ENCODE data around the gene LONP1.

LONP1 gene

DNA sequence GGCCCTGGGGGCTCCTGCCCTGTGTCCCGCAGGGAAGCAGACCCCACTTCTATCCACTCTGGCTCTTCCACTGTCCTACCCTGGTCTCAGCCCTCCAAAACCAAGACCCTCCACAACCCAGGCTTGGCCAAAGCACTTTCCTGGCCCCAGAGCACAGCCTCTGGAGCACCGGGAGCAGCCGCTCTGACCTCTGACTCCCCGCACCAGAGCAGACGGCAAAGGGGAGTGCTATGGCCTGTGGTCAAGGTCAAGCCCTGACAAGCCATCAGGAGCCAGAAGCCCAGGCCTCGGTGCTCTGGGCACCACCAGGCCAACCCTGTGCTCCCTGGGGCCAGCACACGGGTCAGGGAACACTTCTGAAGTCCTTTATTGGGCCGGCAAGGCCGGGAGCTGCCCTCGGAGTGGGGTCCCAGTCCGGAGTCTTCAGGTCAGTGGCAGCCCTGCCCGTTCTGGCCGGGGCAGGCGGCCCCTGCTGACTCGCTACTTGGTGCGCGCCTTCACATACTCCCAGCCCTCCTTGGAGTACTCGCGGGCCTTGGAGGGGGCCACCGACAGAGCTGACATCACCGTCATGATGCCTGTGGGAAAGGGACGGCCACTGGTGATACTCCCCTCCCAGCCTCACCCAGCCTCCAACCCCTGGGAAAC lies 41.8 kb downstream of the LONP1 start:
- DNase-seq (ENCODE audit: low read depth): no peak

DNA sequence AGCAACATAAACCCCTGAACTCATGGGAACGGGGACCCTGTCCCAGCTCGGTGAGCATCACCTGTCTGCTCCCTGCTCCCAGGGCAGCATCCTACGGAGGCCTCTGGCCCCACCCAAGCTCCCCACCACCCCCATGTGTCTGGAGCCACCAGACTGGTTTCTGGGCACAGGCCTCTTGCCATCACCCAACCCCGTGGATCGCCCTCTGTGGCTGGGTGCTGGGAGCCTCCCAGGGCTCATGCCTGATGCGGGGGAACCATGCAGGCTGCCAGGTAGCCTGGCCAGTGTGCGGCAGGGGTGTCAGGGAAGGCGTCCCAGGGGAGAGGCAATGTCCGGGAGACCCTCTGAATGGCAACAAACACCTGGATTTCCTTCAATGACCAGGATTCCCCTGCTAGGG lies 42.4 kb downstream of the LONP1 start:
- no peak for DNase-seq (ENCODE audit: low read depth)

DNA sequence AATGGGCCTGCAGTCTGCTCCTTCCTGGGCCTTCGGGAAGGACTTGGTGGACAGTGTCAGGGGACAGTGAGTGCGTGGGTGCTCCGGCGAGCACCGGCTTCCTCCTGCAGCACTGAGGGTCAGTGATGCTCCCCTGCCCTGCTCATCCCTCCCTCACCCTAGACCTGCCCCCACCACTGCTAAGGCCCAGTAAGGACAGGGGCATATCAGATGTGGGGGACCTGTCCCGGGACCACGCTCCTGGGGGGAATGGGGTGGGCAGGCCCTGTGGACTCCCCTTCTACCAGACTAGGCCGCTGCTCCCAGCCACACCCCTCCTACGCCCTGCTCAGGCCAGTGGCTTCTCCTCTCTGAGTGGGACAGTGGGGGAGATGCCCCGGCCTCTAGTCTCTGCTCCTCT lies 42.8 kb downstream of the LONP1 start:
- no peak for DNase-seq (ENCODE audit: low read depth)

DNA sequence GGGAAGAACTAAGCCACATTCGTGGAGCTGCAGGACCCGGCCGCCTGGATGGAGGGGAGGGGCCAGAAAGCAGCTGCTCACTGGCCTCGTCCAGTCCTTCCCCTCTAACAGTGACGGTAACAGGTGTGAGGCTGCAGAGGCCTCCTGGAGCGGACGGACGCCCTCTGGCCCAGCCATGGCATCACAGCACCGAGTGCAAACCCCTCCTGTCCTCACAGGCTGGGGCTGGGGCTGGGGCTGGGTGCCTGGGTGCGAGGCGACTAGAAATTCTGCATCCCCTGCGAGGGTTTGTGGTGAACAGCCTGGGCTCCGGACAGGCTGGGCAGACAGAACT lies 43.2 kb downstream of the LONP1 start:
- no peak for DNase-seq (ENCODE audit: low read depth)

DNA sequence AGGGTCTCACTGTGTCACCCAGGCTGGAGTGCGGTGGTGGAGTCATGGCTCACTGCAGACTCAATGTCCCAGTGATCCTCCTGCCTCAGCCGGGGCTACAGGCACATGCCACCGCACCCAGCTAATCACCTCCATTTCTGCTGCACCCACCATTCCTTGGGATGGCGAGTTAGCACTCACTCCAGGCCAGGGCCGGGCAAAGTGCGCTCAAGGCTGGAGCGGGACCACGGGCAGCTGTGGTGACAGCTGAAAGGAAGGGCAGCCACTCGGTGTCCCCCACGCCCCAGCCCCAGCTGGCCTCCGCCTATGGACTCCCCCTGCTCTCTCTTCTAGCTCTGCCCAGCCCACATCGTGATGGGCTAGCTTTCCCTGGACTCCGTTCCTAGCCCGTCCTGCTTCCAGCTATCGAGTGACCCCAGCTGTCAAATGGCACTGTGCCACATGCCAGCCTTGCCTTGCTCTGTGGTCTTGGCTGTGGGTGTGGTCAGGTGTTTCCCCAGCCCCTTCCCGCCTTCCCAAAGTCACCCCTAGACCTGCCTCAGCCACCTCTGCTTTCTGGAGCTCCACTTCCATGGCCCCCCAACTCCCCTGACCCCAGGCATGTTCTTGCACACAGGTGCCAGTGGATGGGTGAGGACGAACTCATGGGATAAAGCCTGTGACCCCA lies 43.7 kb downstream of the LONP1 start:
- DNase-seq (ENCODE audit: low read depth): no peak

DNA sequence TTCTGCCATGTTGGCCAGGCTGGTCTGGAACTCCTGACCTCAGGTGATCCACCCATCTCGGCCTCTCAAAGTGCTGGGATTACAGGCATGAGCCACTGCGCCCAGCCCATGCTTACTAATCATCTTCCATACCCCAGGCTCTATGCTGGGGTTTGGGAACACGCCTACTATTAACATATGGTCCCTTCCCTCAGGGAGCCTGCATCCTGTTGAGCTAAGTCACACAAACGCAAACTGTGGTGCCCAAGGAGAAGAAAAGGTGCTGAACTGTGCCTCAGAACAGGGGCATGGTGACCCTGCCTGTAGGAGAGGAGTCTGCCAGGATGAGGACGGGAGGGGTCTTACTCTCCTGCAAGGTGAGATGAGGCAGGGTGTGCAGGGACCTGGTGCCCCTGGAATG lies 45.2 kb downstream of the LONP1 start:
- DNase-seq (ENCODE audit: low read depth): no peak

DNA sequence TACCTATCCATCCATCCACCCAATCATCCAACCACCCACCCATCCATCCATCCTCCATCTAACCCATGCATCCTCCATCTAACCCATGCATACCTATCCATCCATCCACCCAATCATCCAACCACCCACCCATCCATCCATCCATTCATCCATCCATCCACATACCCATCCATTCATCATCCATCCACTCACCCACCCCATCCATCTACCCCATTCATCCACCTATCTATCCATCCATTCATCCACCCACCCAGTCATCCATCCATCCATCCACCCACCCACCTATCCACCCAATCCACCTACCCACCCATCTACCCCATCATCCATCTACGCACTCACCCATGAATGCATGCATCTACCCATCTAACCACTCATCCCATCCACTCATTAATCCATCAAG lies 46.2 kb downstream of the LONP1 start:
- DNase-seq (ENCODE audit: low read depth): no peak

DNA sequence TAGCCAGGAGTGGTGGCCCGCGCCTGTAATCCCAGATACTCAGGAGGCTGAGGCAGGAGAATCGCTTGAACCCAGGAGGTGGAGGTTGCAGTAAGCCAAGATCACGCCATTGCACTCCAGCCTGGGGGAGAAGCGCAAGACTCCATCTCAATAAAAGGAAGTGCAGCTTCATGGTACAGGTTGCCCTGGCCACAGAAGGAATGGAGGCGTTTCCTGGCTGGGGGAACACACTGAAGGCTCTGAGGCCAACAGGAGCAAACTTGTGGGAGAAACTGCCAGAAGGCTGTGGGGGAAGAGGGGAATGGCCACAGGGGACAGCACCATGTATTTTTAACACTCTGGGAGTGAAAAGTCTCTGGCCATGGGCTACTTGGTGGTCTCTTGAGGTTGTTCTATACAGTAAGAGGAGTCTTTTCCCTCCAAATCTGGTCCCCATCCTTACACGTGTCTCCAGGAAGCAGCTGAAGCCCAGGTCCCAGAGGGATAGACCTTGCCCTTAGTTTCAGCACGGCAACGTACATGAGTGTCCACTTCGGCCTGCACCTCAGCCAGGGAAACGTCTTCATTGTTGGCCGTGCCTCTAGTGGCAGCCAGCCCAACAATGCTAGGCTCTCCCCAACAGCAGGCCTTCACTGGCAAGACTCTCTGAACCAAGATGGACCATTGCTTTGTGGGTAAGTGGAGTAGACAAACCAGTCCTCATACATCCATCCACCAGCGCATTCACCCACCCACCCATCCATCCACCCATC lies 47.1 kb downstream of the LONP1 start:
- DNase-seq (ENCODE audit: low read depth): no peak

DNA sequence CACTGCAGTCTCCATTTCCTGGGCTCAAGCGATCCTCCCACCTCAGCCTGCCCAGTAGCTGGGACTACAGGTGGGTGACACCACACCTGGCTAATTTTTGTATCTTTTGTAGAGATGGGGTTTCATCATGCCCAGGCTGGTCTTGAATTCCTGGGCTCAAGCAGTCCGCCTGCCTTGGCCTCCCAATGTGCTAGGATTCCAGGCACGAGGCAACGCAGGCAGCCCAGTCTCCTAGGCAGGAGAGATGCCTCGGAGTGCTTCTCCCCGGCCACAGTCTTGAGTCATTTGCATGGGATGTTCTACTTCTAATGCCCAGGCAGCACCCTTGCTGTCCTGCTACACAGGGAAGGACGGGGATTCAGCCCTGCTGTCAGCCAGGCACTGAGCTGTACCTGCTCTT lies 48.3 kb downstream of the LONP1 start:
- DNase-seq (ENCODE audit: low read depth): no peak

DNA sequence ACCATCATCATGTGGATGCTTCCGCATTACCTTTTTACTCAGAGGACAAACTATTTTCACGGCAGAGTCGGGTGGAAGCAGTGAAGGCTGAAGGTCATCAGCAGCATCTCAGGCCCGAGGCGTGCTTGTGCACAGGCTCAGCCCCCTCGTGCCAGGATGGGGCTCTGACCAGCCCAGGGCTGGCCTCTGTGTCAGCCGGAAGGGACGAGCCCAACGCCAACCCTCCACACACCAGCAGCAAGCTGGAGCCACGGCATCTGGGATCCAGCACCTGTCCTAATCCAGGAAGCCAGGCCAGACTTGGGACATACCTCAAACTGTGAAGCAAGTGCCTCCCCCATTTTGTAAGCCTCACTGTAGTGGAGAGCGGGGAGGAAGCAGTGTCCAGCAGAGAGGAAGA lies 50.7 kb downstream of the LONP1 start:
- no peak for DNase-seq (ENCODE audit: low read depth)

DNA sequence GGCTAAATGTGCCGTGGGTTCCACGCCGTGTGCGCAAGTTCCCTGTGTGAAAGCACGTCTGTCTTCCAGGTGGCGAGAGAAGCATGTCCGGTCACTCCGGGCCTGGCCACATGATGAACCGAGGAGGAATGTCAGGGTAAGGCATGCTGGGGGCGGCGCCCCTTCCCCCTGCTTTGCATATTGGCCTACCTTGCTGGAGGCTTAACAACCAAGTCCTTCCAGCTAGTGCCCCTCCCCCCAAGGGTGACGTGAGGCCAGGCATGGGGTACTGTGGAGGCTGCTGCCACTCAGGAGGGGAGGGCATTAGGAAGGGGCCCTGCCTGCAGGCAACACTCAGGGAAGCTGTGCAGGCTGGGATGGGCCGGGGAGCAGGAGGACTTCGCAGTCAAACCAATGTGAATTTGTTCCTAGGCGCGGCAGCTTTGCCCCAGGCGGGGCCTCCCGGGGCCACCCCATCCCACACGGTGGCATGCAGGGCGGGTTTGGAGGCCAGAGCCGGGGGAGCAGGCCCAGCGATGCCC lies 52.1 kb downstream of the LONP1 start:
- no peak for DNase-seq (ENCODE audit: low read depth)

DNA sequence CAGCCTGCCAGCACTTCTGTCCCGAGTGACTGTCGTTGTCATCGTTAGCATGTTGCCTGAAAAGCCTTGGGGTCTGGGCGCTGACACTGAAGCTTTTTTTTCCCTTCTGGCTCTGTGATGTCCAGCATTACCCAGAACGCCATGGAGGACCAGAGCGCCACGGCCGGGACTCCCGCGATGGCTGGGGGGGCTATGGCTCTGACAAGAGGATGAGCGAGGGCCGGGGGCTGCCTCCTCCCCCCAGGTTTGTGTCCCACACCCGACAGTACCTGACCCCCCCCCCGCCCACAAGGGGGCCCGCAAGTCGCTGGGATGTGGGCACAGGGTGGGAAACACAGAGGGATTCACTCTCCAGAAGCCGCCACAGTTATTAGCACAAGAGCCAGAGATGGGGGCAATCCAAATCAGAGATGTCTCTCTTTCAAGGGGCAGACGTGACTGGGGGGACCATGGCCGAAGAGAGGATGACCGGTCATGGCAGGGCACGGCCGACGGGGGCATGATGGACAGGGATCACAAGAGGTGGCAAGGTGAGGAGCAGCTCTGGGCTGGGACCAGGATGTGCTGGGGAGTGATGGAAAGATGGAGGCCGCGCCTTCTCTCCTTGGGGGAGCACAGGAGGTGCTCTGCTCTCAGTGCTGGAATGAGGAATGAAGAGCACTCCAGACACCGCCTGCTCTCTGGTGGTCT lies 52.9 kb downstream of the LONP1 start:
- no peak for DNase-seq (ENCODE audit: low read depth)

DNA sequence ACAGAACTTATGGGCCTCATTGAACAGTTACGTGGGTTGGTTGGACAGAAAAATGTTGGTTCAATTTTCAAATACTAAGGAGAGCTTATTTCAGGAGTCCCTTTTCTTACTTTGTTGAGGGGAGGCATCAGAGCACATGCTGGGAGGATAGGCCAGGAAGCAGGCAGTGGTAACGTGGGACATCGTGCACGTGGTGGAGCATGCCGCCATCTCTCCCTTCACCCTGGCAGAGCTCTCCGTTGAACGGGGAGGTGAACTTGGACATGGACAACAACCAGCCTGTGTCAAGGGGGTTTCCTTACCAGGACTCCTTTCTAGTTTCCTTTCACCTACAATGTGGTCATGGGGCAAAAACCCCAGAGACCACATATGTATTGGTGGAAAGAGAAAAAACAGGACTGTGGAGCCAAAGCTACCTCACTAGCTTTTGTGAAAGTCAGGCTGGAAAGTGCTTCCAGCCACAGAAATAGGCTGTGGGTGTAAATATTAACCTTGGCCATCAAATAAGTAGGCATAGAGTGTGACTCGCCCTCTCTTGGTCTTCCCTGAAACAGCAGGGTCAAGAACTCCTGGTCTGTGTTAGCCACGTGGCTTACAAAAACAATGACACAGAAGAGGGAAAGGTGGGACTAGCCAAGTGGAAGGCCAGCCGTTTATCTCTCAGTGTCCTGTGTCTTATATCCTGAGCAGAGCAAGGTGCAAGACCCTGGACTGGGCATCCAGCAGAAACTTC lies 54.0 kb downstream of the LONP1 start:
- no peak for DNase-seq (ENCODE audit: low read depth)

DNA sequence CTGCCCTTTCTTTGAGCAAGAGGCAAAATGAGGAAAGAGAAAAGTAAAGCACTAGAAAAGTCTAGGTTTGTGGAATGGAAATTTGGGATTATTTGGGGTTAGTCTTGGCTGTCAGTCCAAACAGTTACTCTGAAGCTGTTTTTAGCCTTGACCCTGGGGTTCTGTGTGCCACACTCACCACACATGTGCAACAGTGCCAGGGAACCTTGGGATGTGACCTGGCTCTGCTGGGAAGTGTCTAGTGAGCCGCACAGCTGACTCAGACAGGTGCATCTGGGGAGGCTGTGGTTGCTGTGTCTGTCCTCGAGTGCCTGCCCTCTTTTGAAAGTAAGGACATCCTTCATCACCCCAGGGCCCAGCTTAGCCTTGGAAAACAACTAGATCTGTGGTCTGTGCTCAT lies 55.4 kb downstream of the LONP1 start:
- DNase-seq (ENCODE audit: low read depth): no peak

DNA sequence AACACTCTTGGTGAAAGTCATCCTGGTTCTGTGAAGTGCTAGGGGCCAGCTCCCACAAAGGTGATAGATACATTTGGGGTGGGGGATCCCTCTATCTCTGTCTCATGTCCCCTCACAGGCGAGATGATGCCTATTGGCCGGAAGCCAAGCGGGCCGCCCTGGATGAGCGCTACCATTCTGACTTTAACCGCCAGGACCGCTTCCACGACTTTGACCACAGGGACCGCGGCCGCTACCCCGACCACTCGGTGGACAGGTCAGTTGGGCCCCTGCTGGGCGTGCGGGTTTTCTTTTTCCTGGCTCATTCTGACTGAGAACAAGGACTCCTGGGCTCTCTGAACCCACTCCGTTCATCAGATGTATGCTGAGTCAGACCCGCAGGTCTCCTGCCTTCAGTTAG lies 56.0 kb downstream of the LONP1 start:
- DNase-seq (ENCODE audit: low read depth): no peak

DNA sequence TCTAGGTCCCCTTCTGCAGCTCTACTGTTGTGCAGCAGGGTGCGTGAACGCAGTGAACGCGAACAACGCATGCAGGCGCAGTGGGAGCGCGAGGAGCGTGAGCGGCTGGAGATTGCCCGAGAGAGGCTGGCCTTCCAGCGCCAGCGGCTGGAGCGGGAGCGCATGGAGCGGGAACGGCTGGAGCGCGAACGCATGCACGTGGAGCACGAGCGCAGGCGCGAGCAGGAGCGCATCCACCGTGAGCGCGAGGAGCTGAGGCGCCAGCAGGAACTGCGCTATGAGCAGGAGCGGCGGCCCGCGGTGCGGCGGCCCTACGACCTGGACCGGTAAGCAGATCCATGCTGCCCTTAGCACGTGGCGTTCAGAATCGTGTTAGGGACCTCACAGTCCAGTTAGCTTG lies 58.5 kb downstream of the LONP1 start:
- DNase-seq (ENCODE audit: low read depth): no peak

DNA sequence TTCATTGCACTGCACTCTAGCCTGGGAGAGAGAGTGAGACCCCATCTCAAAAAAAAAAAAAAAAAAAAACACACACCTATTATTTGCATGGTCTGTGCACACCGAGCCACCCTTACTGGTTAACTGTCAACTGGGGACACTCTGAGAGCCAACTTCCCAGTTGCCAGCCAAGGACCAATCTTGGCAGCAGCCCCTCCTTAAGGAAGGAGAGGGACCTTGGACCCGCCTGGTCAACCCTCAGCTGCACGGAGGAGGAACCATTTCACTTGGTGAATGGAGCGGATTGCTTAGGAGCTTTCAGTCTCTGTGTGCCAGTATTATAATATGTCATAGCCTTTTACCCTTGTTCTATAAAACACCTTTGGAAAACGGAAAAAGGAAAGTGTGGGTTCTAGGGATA lies 64.5 kb downstream of the LONP1 start:
- DNase-seq (ENCODE audit: low read depth): no peak

DNA sequence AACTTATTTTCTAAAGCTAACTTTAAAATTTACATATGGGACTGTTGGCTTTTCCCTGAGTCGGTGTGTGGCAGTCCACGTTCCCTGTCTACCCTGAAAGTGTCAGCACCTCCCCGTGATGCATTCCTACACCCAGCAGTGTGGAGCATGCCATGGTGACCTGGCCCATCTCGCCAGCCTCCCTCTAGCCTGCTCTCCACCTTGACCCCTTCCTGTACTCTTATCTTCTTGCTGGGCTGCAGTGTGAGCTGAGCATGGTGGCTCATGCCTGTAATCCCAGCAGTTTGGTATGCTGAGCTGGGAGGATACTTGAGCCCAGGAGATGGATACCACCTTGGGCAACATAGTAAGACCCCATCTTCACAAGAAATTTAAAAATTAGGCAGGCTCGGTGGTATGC lies 65.0 kb downstream of the LONP1 start:
- DNase-seq (ENCODE audit: low read depth): no peak

DNA sequence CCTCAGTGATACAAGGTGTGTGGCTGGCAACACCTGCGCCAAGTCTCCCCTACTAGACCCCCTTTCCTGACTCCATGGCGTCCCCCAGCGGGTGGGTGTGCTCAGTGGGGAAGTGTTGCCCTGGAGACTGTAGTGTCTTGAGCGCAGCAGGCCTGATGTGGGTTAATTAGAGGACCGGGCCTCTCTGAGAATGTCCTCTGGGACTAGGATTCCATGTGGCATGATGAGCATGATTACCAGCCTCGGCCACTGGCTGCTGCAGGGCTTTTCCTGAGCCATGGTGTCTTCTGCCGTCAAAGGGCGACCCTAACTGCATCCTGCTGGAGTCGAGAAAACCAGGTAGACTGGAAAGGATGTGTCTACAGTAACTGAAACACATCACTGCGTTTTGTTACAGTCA lies 67.7 kb downstream of the LONP1 start:
- no peak for DNase-seq (ENCODE audit: low read depth)

DNA sequence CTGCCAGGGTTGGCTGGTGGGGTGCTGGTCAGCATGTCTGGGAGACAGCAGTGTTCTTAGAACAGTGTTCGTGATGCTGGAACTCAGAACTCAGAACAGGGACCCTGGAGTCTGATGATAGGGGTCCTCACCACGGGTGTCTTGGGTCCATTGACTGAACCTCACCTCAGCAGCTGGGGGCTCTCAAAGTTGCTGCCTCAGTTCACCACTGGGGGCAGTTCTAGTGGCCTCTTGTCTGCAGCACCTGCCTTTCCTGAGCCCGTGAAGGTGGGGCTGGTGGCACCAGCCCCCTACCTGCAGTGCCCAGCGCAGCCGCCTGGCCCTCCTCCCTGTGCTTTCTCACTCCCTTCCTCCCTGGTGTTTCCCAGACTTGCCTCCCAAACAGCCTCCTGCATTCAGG lies 68.6 kb downstream of the LONP1 start:
- no peak for DNase-seq (ENCODE audit: low read depth)

DNA sequence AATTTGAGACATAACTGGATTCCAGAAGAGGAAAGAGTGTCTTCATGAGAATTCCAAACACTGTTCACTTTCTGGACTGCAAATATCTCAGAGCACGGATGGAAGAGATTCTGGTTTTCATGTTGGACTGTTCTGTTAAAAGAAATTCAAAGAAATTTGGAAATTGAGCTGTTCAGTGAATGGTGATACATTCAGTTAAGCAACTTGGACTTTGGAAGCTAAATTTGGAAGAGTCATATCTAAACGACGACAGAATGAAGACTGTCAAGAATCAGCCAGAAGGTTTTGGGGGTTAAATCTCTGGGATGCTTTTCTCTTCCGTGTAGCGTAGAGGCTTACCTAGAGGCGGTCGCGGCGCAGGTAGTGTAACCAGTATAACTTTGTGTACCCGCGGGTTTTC lies 71.5 kb downstream of the LONP1 start:
- DNase-seq (ENCODE audit: low read depth): no peak

DNA sequence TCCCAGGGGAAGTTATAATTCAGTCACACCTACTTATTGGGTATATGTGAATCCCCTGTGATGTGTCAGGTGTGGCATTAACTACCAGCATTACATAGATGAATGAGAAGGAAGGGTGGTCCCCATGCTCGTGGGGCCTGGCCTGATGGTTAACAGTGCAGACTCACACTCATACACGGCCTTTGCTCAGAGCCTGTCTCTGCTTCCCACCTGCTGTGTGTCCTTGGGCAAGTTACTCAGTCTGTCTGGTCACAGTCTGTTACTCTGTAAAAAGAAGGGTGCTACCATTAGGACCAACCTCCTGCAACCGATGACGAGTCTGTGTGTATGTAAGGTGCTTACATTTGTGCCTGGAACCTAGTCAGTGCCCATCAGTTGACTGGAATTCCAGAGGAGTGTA lies 73.2 kb downstream of the LONP1 start:
- no peak for DNase-seq (ENCODE audit: low read depth)
